ENCODE measurements around the gene C6.

C6 gene

GRCh38 chr5:41143131-41143901 is 70.0 kb downstream of the C6 start:
- no peak for ATAC-seq
- TF ChIP-seq ISL1 (CRISPR knock-in tag; IDR thresholded peaks at IDR 0.05): no peak
- no peak for TF ChIP-seq ZFP3 (CRISPR knock-in tag; IDR thresholded peaks at IDR 0.05)

DNA sequence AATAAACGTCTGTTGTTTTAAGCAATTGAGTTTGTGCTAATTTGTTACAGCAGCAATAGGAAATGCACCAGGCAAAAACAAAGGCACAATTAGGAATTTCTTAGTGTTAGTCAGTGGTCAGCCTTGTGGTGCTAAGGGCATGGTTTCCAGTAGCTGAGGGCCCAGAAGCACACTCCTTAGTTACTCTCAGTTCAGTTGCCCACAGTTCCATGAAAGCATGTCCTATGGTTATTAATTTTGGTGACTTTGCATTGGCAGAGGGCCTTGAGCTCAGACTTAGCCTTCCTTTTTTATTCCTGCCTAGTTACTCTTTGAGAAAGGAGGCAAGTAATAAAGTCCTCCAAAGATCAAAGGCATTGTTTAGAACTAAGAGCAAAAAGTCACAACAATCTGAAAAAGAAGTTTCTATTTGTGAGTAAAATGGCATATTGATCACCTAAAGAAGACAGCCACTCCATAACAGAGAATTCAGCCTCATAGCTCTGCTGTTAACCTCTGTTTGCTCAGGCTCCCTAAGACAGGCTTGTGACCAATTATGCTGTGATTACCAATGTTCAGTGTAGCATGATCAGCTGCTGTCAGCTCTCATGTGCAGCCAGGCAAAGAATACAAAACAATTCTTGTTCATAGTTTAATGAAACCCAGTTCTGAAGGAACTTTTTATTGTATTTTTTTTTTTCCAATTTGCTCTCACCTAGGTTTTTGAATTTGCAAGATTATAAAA is 85.2 kb downstream of the C6 start:
- no peak for ATAC-seq

DNA sequence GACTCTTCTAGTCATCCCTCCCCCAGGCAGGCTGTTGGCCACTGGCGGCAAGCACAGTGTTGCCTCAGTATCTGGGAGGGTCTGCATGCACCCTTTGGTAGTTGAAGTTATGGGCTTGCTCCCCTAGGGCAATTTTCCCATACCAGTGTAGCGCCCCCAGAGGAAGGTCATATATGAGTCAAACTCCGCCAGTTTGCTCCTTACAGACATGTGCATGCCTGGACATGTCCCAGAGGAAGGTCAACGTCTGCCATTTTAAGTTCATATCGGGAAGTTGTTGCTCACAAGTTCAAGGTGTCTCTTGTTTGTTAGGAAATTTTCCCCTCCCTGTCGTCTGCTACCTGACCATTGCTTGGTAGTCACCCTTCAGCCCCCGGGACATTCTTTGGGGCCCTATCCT is 90.9 kb downstream of the C6 start:
- ATAC-seq: no peak
- no peak for TF ChIP-seq ZNF70 (CRISPR knock-in tag; IDR thresholded peaks at IDR 0.05)
- no peak for TF ChIP-seq ZFP3 (CRISPR knock-in tag; IDR thresholded peaks at IDR 0.05)
- TF ChIP-seq ZNF565 (CRISPR knock-in tag; conservative IDR thresholded peaks at IDR 0.05; ENCODE audit: low read depth): no peak
- TF ChIP-seq TSHZ2 (CRISPR knock-in tag; IDR thresholded peaks at IDR 0.05): no peak
- no peak for TF ChIP-seq CREB5 (CRISPR knock-in tag; IDR thresholded peaks at IDR 0.05; ENCODE audit: low read depth)
- TF ChIP-seq TOX (CRISPR knock-in tag; IDR thresholded peaks at IDR 0.05; ENCODE audit: borderline replicate concordance): no peak
- no peak for TF ChIP-seq PPARA (CRISPR knock-in tag; IDR thresholded peaks at IDR 0.05; ENCODE audit: borderline replicate concordance)
- no peak for TF ChIP-seq ARNTL (CRISPR knock-in tag; IDR thresholded peaks at IDR 0.05; ENCODE audit: borderline replicate concordance, low read depth)
- no peak for TF ChIP-seq RARB (CRISPR knock-in tag; IDR thresholded peaks at IDR 0.05)
- TF ChIP-seq SNAI2 (CRISPR knock-in tag; IDR thresholded peaks at IDR 0.05): no peak
- no peak for TF ChIP-seq PATZ1 (CRISPR knock-in tag; IDR thresholded peaks at IDR 0.05; ENCODE audit: borderline replicate concordance)
- no peak for TF ChIP-seq ISL1 (CRISPR knock-in tag; IDR thresholded peaks at IDR 0.05)
- no peak for TF ChIP-seq POU6F1 (CRISPR knock-in tag; IDR thresholded peaks at IDR 0.05; ENCODE audit: borderline replicate concordance, low read depth)
- TF ChIP-seq ZFP30 (CRISPR knock-in tag; IDR thresholded peaks at IDR 0.05): no peak
- TF ChIP-seq GLIS3 (CRISPR knock-in tag; IDR thresholded peaks at IDR 0.05): no peak
- TF ChIP-seq BACH2 (CRISPR knock-in tag; IDR thresholded peaks at IDR 0.05; ENCODE audit: borderline replicate concordance): no peak

More for the DNA sequence above, 85.2 kb downstream of the C6 start:
- TF ChIP-seq PPARA (CRISPR knock-in tag; IDR thresholded peaks at IDR 0.05; ENCODE audit: borderline replicate concordance): no peak
- TF ChIP-seq, protein P1, sequence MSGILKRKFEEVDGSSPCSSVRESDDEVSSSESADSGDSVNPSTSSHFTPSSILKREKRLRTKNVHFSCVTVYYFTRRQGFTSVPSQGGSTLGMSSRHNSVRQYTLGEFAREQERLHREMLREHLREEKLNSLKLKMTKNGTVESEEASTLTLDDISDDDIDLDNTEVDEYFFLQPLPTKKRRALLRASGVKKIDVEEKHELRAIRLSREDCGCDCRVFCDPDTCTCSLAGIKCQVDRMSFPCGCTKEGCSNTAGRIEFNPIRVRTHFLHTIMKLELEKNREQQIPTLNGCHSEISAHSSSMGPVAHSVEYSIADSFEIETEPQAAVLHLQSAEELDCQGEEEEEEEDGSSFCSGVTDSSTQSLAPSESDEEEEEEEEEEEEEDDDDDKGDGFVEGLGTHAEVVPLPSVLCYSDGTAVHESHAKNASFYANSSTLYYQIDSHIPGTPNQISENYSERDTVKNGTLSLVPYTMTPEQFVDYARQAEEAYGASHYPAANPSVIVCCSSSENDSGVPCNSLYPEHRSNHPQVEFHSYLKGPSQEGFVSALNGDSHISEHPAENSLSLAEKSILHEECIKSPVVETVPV (CRISPR knock-in tag; IDR thresholded peaks at IDR 0.05): no peak
- TF ChIP-seq OSR1 (CRISPR knock-in tag; IDR thresholded peaks at IDR 0.05): no peak
- TF ChIP-seq ISL1 (CRISPR knock-in tag; IDR thresholded peaks at IDR 0.05): no peak
- TF ChIP-seq ZNF70 (CRISPR knock-in tag; IDR thresholded peaks at IDR 0.05): no peak
- peak; percentile 16; the same call in 1 of the 2 replicates for TF ChIP-seq TCF4 (CRISPR knock-in tag; IDR thresholded peaks at IDR 0.05; ENCODE audit: borderline replicate concordance)
- no peak for TF ChIP-seq ZNF8 (CRISPR knock-in tag; IDR thresholded peaks at IDR 0.05)
